ENCODE data around the gene RPL23. TPM values are rescaled to one million over a fixed set of nuclear protein-coding genes. Genes with fewer than 3 reads are reported as not detected.

RPL23 gene
- total and polyA plus RNA-seq, 4 donors: 1,147 to 5,274 (median 2,061) TPM

DNA sequence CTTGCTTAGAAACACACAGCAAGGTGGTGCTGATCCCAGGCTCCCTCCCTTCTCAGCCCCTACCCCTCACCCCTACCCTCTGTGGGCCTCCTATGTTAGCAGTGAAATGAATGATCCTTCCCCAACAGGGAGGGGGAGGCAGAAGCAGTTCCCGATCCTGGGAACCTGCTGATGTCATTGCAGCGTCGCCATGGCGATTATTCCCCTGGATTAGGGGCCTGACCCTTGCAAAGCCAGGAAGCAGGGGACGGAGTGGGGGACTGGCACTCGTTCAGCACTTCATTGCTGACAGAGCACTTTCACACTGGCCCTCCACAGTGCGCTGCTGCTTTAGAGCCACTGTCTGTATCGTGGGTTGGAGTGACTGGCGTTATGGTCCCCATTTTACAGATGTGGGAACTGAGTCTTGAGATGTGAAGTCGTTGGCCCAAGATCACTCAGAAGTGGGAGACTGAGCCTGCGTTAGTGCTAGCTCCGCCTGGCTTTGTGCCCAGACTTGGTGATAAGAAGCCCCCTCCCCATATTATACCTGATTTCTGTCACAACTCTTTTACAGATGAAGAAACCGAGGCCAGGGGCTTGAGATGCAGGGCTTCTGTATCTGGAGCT, 42.9 kb upstream of the RPL23 start:
- peaks cover 0 to 3% of the 10 kb centered on the region in 2 donors for H3K36me3 ChIP-seq (ENCODE audit: control insufficient read depth in 1 of 2, insufficient read depth in 2 of 2, low read length in 1 of 2)
- WGBS, 2 donors: 40 to 44% methylated on average over 13 of the region's 13 CpGs

DNA sequence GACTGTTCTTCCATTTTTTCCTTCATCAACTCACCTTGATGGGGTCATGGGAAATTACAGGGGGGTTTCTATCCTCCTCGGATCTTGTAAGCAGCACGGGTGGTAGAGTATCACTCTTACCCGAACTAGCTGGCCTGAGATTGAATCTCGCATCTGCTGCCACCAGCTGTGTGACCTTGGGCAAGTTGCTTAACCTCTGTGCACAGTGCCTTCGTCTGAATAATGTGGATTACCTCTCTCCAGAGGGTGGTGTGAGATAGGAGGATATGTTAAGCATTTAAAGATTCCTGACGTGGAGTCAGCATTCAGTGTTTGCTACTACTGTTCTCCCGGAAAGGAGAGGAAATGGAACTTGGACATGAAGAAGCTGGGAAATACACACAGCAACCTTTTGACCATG, 40.8 kb upstream of the RPL23 start:
- ATAC-seq (ENCODE audit: low FRiP score): no peak
- intact Hi-C loops (cut with DNase I): no loop called here
- 56 to 59% methylated on average over 7 of the region's 7 CpGs for WGBS, 2 donors
- no peak overlapping the region for H3K27ac ChIP-seq (ENCODE audit: low read depth in 1 of 2, low read length in 2 of 2)
- H3K36me3 ChIP-seq (ENCODE audit: control insufficient read depth in 1 of 2, insufficient read depth in 2 of 2, low read length in 1 of 2): peaks cover 0 to 9% of the 10 kb centered on the region in 2 donors
- no peak overlapping the region for H3K4me3 ChIP-seq (ENCODE audit: low read length in 2 of 2)
- H3K27me3 ChIP-seq (ENCODE audit: control insufficient read depth in 1 of 2, insufficient read depth in 2 of 2, low read length in 1 of 2): no peaks in the 10 kb centered on the region
- peaks cover 0 to 3% of the 10 kb centered on the region in 2 donors for H3K4me1 ChIP-seq (ENCODE audit: control insufficient read depth in 1 of 2, insufficient read depth in 2 of 2, low read length in 2 of 2)
- no peak for DNase-seq
- no peaks in the 10 kb centered on the region for H3K9me3 ChIP-seq (ENCODE audit: control insufficient read depth, low read length)

More for the DNA sequence above, 42.9 kb upstream of the RPL23 start:
- Histone ChIP-seq H3K27me3 (ENCODE audit: control insufficient read depth in 1 of 2, insufficient read depth in 2 of 2, low read length in 1 of 2) (no peaks in the 10 kb centered on the region), H3K4me3 (ENCODE audit: low read length in 2 of 2) (no peak overlapping the region), H3K4me1 (ENCODE audit: control insufficient read depth in 1 of 2, insufficient read depth in 2 of 2, low read length in 2 of 2) (peaks cover 3 to 4% of the 10 kb centered on the region in 2 donors), H3K27ac (ENCODE audit: low read depth in 1 of 2, low read length in 2 of 2) (peak overlapping the region in 1 of 2 donors; percentile 31), H3K9me3 (ENCODE audit: control insufficient read depth, low read length) (no peaks in the 10 kb centered on the region)
- no peak for DNase-seq
- intact Hi-C loops (cut with DNase I): no loop called here
- no peak for ATAC-seq (ENCODE audit: low FRiP score)

DNA sequence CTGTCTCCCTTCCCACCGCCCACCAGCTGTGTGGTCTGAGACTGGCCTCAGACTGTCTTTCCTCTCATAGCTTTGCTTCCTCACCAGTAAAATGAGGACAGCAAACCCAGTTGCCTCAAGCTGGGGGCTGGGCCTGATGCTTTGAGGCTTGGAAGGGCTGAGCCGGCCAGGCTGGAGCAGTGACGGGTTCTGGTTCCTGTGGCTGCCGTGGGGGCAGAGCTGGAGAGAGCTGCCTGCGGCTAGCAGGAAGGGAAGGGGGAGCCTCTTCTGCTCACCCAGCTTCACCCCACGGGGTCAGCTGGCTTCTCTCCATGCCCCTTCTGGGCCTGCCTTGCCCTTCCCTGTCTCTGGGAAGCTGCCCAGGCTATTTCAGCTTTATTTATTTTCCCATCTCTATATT, 40.1 kb upstream of the RPL23 start:
- H3K4me1 ChIP-seq (ENCODE audit: control insufficient read depth in 1 of 2, insufficient read depth in 2 of 2, low read length in 2 of 2): peaks cover 0 to 3% of the 10 kb centered on the region in 2 donors
- intact Hi-C loops (cut with DNase I): no loop called here
- H3K27ac ChIP-seq (ENCODE audit: low read depth in 1 of 2, low read length in 2 of 2): no peak overlapping the region
- H3K27me3 ChIP-seq (ENCODE audit: control insufficient read depth in 1 of 2, insufficient read depth in 2 of 2, low read length in 1 of 2): no peaks in the 10 kb centered on the region
- peaks cover 0 to 9% of the 10 kb centered on the region in 2 donors for H3K36me3 ChIP-seq (ENCODE audit: control insufficient read depth in 1 of 2, insufficient read depth in 2 of 2, low read length in 1 of 2)
- no peak overlapping the region for H3K4me3 ChIP-seq (ENCODE audit: low read length in 2 of 2)
- no peak for ATAC-seq (ENCODE audit: low FRiP score)
- no peaks in the 10 kb centered on the region for H3K9me3 ChIP-seq (ENCODE audit: control insufficient read depth, low read length)
- 14 to 16% methylated on average over 4 to 6 of the region's 6 CpGs for WGBS, 2 donors
- DNase-seq: peak in 1 of 2 donors; percentile 80

DNA sequence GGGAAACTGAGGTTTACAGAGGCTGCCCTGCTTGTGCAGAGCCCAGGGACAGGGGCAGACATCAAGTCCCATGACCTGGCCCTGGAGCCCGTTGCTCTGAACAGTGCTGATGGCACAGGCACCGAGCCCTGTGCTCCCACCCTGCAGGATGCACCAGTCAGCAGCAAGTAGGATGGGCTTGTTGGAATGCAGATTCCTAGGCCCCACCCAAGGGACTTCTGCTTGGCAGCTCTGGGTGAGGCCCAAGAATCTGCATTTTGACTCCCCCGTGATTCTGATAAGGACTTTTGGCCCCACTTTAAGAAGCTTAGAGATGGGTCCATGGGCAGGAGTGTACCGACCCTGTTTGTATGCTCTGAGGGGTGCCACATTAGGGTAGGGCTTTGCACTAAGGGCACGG, 39.6 kb upstream of the RPL23 start:
- Histone ChIP-seq H3K9me3 (ENCODE audit: control insufficient read depth, low read length) (no peaks in the 10 kb centered on the region), H3K36me3 (ENCODE audit: control insufficient read depth in 1 of 2, insufficient read depth in 2 of 2, low read length in 1 of 2) (peaks cover 0 to 9% of the 10 kb centered on the region in 2 donors), H3K4me3 (ENCODE audit: low read length in 2 of 2) (no peak overlapping the region), H3K27ac (ENCODE audit: low read depth in 1 of 2, low read length in 2 of 2) (no peak overlapping the region), H3K4me1 (ENCODE audit: control insufficient read depth in 1 of 2, insufficient read depth in 2 of 2, low read length in 2 of 2) (peaks cover 0 to 3% of the 10 kb centered on the region in 2 donors), H3K27me3 (ENCODE audit: control insufficient read depth in 1 of 2, insufficient read depth in 2 of 2, low read length in 1 of 2) (no peaks in the 10 kb centered on the region)
- intact Hi-C loops (cut with DNase I): no loop called here
- no peak for ATAC-seq (ENCODE audit: low FRiP score)
- no peak for DNase-seq
- 39 to 46% methylated on average over 5 of the region's 5 CpGs for WGBS, 2 donors

DNA sequence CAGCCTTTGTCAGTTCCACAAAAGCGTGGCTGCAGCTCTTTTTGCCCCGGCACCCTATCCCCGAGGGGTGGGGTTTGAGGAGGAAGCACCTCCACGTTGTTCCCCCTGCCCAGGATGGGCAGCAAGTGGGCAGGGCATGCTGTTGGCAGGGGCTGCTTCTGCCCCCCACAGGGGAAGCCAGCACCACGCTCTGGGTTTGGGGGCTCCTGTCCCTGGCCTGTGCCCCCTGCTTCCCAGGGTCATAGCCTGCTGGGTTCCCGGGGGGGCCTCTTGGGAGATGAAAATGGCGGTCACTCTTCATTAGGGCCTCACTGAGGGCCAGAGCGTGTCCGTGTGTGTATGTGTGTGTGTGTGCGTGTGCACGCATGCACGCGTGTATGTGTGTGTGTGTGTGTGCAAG, 39.1 kb upstream of the RPL23 start:
- intact Hi-C loops (cut with DNase I): no loop called here
- H3K4me1 ChIP-seq (ENCODE audit: control insufficient read depth in 1 of 2, insufficient read depth in 2 of 2, low read length in 2 of 2): peaks cover 0 to 3% of the 10 kb centered on the region in 2 donors
- no peak overlapping the region for H3K27ac ChIP-seq (ENCODE audit: low read depth in 1 of 2, low read length in 2 of 2)
- H3K4me3 ChIP-seq (ENCODE audit: low read length in 2 of 2): no peak overlapping the region
- no peaks in the 10 kb centered on the region for H3K27me3 ChIP-seq (ENCODE audit: control insufficient read depth in 1 of 2, insufficient read depth in 2 of 2, low read length in 1 of 2)
- ATAC-seq (ENCODE audit: low FRiP score): no peak
- H3K36me3 ChIP-seq (ENCODE audit: control insufficient read depth in 1 of 2, insufficient read depth in 2 of 2, low read length in 1 of 2): peaks cover 0 to 9% of the 10 kb centered on the region in 2 donors
- WGBS, 2 donors: 77 to 80% methylated on average over 13 of the region's 13 CpGs
- DNase-seq: no peak
- no peaks in the 10 kb centered on the region for H3K9me3 ChIP-seq (ENCODE audit: control insufficient read depth, low read length)

DNA sequence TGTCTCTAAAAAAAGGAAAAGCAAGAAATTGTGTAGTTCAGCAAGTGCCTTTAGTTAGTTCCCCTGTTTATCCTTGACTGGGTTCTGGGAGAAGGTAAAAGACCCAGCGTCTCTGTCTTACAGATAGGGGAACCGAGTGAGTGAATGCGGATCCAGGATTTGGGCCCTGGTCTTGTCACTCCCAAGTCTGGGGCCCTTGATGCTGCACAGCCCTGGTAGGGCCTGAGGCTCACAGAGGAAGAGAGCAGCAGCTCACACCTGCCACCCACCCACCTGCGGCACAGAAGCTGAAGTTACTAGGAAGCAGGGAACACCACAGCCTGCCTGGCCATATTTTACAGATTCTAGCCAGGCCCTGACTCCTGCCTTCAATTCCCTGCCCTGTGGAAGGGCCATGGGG, 38.6 kb upstream of the RPL23 start:
- intact Hi-C loops (cut with DNase I): no loop called here
- no peaks in the 10 kb centered on the region for H3K27me3 ChIP-seq (ENCODE audit: control insufficient read depth in 1 of 2, insufficient read depth in 2 of 2, low read length in 1 of 2)
- peaks cover 0 to 3% of the 10 kb centered on the region in 2 donors for H3K4me1 ChIP-seq (ENCODE audit: control insufficient read depth in 1 of 2, insufficient read depth in 2 of 2, low read length in 2 of 2)
- no peak overlapping the region for H3K4me3 ChIP-seq (ENCODE audit: low read length in 2 of 2)
- DNase-seq (no peak), ATAC-seq (ENCODE audit: low FRiP score) (no peak)
- WGBS, 2 donors: 73 to 78% methylated on average over 4 of the region's 4 CpGs
- H3K36me3 ChIP-seq (ENCODE audit: control insufficient read depth in 1 of 2, insufficient read depth in 2 of 2, low read length in 1 of 2): peaks cover 0 to 9% of the 10 kb centered on the region in 2 donors
- no peaks in the 10 kb centered on the region for H3K9me3 ChIP-seq (ENCODE audit: control insufficient read depth, low read length)
- no peak overlapping the region for H3K27ac ChIP-seq (ENCODE audit: low read depth in 1 of 2, low read length in 2 of 2)

DNA sequence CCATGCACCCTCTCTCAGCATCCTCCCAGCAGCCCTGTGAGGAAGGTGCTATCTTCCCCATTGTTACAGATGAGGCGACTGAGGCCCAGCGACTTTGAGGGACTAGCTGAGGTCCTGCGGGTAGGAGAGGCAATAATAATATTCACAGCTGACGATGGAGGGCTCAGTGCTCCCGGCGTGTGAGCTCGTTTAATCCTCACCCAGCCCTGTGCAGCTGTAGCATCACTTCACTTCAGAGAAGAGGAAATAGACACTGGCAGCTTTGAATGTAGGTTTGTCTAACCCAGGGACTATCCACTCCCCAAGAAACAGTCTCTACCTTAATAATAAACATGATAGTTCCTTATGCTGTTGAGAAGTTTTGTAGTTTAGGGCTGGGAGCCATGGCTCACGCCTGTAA, 37.9 kb upstream of the RPL23 start:
- H3K27ac ChIP-seq (ENCODE audit: low read depth in 1 of 2, low read length in 2 of 2): no peak overlapping the region
- H3K9me3 ChIP-seq (ENCODE audit: control insufficient read depth, low read length): no peaks in the 10 kb centered on the region
- H3K4me3 ChIP-seq (ENCODE audit: low read length in 2 of 2): no peak overlapping the region
- no peaks in the 10 kb centered on the region for H3K27me3 ChIP-seq (ENCODE audit: control insufficient read depth in 1 of 2, insufficient read depth in 2 of 2, low read length in 1 of 2)
- H3K4me1 ChIP-seq (ENCODE audit: control insufficient read depth in 1 of 2, insufficient read depth in 2 of 2, low read length in 2 of 2): no peaks in the 10 kb centered on the region
- peaks cover 0 to 9% of the 10 kb centered on the region in 2 donors for H3K36me3 ChIP-seq (ENCODE audit: control insufficient read depth in 1 of 2, insufficient read depth in 2 of 2, low read length in 1 of 2)
- ATAC-seq (ENCODE audit: low FRiP score) (no peak), DNase-seq (no peak)
- intact Hi-C loops (cut with DNase I): no loop called here
- WGBS, 2 donors: 76% methylated on average over 8 of the region's 8 CpGs

DNA sequence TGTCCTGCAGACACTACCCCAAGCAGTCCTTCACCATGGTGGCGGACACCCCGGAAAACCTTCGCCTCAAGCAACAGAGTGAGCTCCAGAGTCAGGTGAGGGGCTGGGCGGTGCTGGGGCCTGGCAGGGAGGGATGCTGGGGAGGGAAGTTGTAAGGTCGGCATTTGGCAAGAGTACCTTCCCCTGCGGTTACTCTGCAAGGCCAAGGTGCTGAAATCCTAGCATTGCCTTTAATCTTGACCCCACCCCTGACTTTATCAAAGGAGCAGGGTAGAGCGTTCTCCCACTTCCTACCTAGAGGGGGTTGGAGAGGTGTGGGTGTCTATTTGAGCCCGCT, 36.9 kb upstream of the RPL23 start:
- ATAC-seq (ENCODE audit: low FRiP score) (no peak), DNase-seq (no peak)
- Histone ChIP-seq H3K27me3 (ENCODE audit: control insufficient read depth in 1 of 2, insufficient read depth in 2 of 2, low read length in 1 of 2) (no peaks in the 10 kb centered on the region), H3K4me1 (ENCODE audit: control insufficient read depth in 1 of 2, insufficient read depth in 2 of 2, low read length in 2 of 2) (no peaks in the 10 kb centered on the region), H3K36me3 (ENCODE audit: control insufficient read depth in 1 of 2, insufficient read depth in 2 of 2, low read length in 1 of 2) (peaks cover 0 to 9% of the 10 kb centered on the region in 2 donors), H3K9me3 (ENCODE audit: control insufficient read depth, low read length) (no peaks in the 10 kb centered on the region), H3K27ac (ENCODE audit: low read depth in 1 of 2, low read length in 2 of 2) (no peak overlapping the region), H3K4me3 (ENCODE audit: low read length in 2 of 2) (no peak overlapping the region)
- intact Hi-C loops (cut with DNase I): no loop called here
- WGBS, 2 donors: 80 to 83% methylated on average over 8 of the region's 8 CpGs

DNA sequence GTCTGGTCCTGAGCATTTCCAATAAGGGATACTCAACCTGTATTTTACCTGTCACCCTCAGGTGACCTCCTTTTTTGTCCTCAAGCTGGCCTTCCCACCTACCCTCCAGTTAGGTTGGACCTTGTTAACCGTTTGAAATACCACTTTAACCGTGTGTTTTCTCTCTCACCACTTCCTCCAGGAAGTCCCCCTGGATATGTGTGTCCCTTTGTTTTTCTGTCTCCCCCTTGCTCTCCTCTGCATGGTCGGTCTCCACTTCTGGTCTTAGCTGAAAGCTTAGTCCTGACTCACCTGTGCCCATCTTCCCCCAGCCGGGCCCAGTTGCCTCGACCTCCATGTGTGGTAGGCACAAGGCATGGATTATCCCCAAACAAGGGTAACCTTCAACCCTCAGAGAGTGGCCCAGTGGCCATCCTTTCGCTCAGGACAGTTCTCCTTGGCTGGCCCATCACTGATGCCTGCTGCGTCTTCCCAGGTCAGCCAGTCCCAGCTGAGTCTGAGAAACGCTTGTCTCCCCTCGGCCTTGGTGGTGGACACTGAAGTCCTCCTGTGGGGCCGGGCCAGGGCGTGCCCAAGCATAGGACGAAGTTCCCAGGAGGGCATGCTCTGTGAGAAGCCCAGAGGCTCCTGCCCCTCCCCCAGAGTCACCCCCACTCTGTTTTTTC, 36.4 kb upstream of the RPL23 start:
- Histone ChIP-seq H3K4me1 (ENCODE audit: control insufficient read depth in 1 of 2, insufficient read depth in 2 of 2, low read length in 2 of 2) (no peaks in the 10 kb centered on the region), H3K36me3 (ENCODE audit: control insufficient read depth in 1 of 2, insufficient read depth in 2 of 2, low read length in 1 of 2) (peaks cover 0 to 9% of the 10 kb centered on the region in 2 donors), H3K27ac (ENCODE audit: low read depth in 1 of 2, low read length in 2 of 2) (no peak overlapping the region), H3K27me3 (ENCODE audit: control insufficient read depth in 1 of 2, insufficient read depth in 2 of 2, low read length in 1 of 2) (no peaks in the 10 kb centered on the region), H3K9me3 (ENCODE audit: control insufficient read depth, low read length) (no peaks in the 10 kb centered on the region), H3K4me3 (ENCODE audit: low read length in 2 of 2) (no peak overlapping the region)
- WGBS, 2 donors: 75% methylated on average over 12 of the region's 12 CpGs
- no peak for DNase-seq
- intact Hi-C loops (cut with DNase I): no loop called here
- no peak for ATAC-seq (ENCODE audit: low FRiP score)
